GM18519 (cell line): ENCODE data around the gene PHLDB1.

Source experiments
- ATAC-seq: cut with Tn5 transposase; IDR thresholded peaks from one replicate; pipeline ENCODE4 v1.9.1; 2021; ENCODE audit warnings: mild to moderate bottlenecking, moderate library complexity; ENCODE audit not compliant: unreplicated experiment, low FRiP score

Gene PHLDB1

GRCh38 chr11:118656563-118657165, 49.2 kb downstream of the PHLDB1 start:
- ATAC-seq, result no peak

- no peak for ATAC-seq
Measured at GRCh38 chr11:118657238-118657637, 49.8 kb downstream of the PHLDB1 start.

- ATAC-seq, result no peak
Measured at GRCh38 chr11:118657709-118658428, 50.5 kb downstream of the PHLDB1 start.

GRCh38 chr11:118658429-118659313, 51.3 kb downstream of the PHLDB1 start:
- no peak for ATAC-seq

GRCh38 chr11:118659314-118659952, 52.0 kb downstream of the PHLDB1 start:
- peak; percentile 61 for ATAC-seq

- no peak for ATAC-seq
Measured at GRCh38 chr11:118659953-118660680, 52.7 kb downstream of the PHLDB1 start.

- no peak for ATAC-seq
Measured at GRCh38 chr11:118660681-118661424, 53.4 kb downstream of the PHLDB1 start.

- ATAC-seq, result no peak
Measured at GRCh38 chr11:118661425-118662301, 54.2 kb downstream of the PHLDB1 start.

- no peak for ATAC-seq
Measured at GRCh38 chr11:118662401-118663271, 55.2 kb downstream of the PHLDB1 start.

GRCh38 chr11:118663381-118663780, 56.0 kb downstream of the PHLDB1 start:
- ATAC-seq, result no peak

GRCh38 chr11:118663902-118664301, 56.5 kb downstream of the PHLDB1 start:
- no peak for ATAC-seq

GRCh38 chr11:118666371-118666770, 59.0 kb downstream of the PHLDB1 start:
- no peak for ATAC-seq

GRCh38 chr11:118670063-118670462, 62.6 kb downstream of the PHLDB1 start:
- no peak for ATAC-seq

GRCh38 chr11:118671254-118671653, 63.8 kb downstream of the PHLDB1 start:
- no peak for ATAC-seq

- ATAC-seq, result no peak
Measured at GRCh38 chr11:118672846-118673245, 65.4 kb downstream of the PHLDB1 start.

GRCh38 chr11:118673361-118674081, 66.1 kb downstream of the PHLDB1 start:
- ATAC-seq, result no peak

GRCh38 chr11:118674082-118674435, 66.6 kb downstream of the PHLDB1 start:
- no peak for ATAC-seq
